HEK293 (cell line): ENCODE measurements around the gene FOXS1.

Experiments
- CTCF ChIA-PET: fragments of 350-600 bp; formaldehyde crosslinking; extraction: SDS; loops from one replicate; lab custom pipeline; 2021; ENCODE audit warnings: antibody characterized with exemption; lab: Yijun Ruan, JAX
- POLR2A ChIA-PET: fragments of 300-600 bp; formaldehyde crosslinking; extraction: SDS; loops from one replicate; lab custom pipeline; 2020; ENCODE audit warnings: antibody characterized with exemption, inconsistent platforms; lab: Yijun Ruan, JAX
- H3K27ac ChIP-seq: fragments of 200-500 bp; sonication (Bioruptor generic); 2 replicates; pipeline ENCODE4 v1.5.1; 2014; ENCODE audit warnings: low read depth, low read length, control low read depth, inconsistent platforms; ENCODE audit errors: extremely low read depth
- H3K36me3 ChIP-seq, 2 experiments: fragments of 200-500 bp in 1 of 2; sonication (Bioruptor generic) in 1 of 2; 1 replicate in 1 of 2; 2 replicates in 1 of 2; pipeline ENCODE4 v1.5.1; 2014 to 2017; ENCODE audit warnings: inconsistent platforms in 2 of 2, low read length in 2 of 2; ENCODE audit not compliant: control insufficient read depth in 2 of 2, insufficient read depth in 1 of 2
- H3K4me1 ChIP-seq: fragments of 200-500 bp; sonication (Bioruptor generic); 2 replicates; pipeline ENCODE4 v1.5.1; 2014; ENCODE audit warnings: mild to moderate bottlenecking, low read length, inconsistent platforms; ENCODE audit not compliant: control insufficient read depth, insufficient read depth
- H3K4me3 ChIP-seq: 2 replicates; pipeline ENCODE4 v1.5.1; 2011; ENCODE audit warnings: low read depth, mild to moderate bottlenecking, control low read depth, low read length, moderate library complexity
- H3K9me3 ChIP-seq: fragments of 200-500 bp; sonication (Bioruptor generic); 2 replicates; pipeline ENCODE4 v1.5.1; 2014; ENCODE audit warnings: low read depth, low read length, inconsistent platforms; ENCODE audit not compliant: control insufficient read depth, insufficient read depth
- AEBP2 ChIP-seq: fragments of 450-650 bp; formaldehyde crosslinking; IDR thresholded peaks from 2 replicates; pipeline ENCODE4 v1.5.1; 2016; ENCODE audit warnings: missing biosample characterization, missing genetic modification characterization, borderline replicate concordance
- BCL11A ChIP-seq: fragments of 450-650 bp; formaldehyde crosslinking; IDR thresholded peaks from 2 replicates; pipeline ENCODE4 v1.5.1; 2016; ENCODE audit warnings: low read depth, missing biosample characterization, missing genetic modification characterization
- GLI2 ChIP-seq: fragments of 450-650 bp; formaldehyde crosslinking; IDR thresholded peaks from 2 replicates; pipeline ENCODE4; 2017; ENCODE audit warnings: missing biosample characterization, missing genetic modification characterization, low read depth, borderline replicate concordance
- GLIS2 ChIP-seq: fragments of 450-650 bp; formaldehyde crosslinking; IDR thresholded peaks from 2 replicates; pipeline ENCODE4 v1.5.1; 2016; ENCODE audit warnings: missing biosample characterization, missing genetic modification characterization
- HOXC10 ChIP-seq: sonication (generic); formaldehyde crosslinking; IDR thresholded peaks from 2 replicates; pipeline ENCODE4 v1.8.1; 2023; ENCODE audit warnings: mild to moderate bottlenecking, missing genetic modification reagents
- MZF1 ChIP-seq: fragments of 450-650 bp; formaldehyde crosslinking; IDR thresholded peaks from 2 replicates; pipeline ENCODE4 v1.5.1; 2017; ENCODE audit warnings: missing biosample characterization, missing genetic modification characterization, borderline replicate concordance
- SETDB1 ChIP-seq: IDR thresholded peaks from one replicate; pipeline ENCODE4 v1.6.1; 2017; ENCODE audit warnings: mild to moderate bottlenecking, low read length, moderate library complexity, mixed read lengths; ENCODE audit not compliant: insufficient read length
- YY1 ChIP-seq: fragments of 450-650 bp; formaldehyde crosslinking; IDR thresholded peaks from 2 replicates; pipeline ENCODE4 v1.5.1; 2018; ENCODE audit warnings: missing biosample characterization, missing genetic modification characterization
- ZBTB1 ChIP-seq: fragments of 450-650 bp; formaldehyde crosslinking; IDR thresholded peaks from 2 replicates; pipeline ENCODE4 v1.5.1; 2016; ENCODE audit warnings: missing biosample characterization, missing genetic modification characterization
- ZBTB21 ChIP-seq: fragments of 450-650 bp; formaldehyde crosslinking; IDR thresholded peaks from 2 replicates; pipeline ENCODE4 v1.5.1; 2017; ENCODE audit warnings: missing biosample characterization, missing genetic modification characterization
- ZBTB8A ChIP-seq: fragments of 450-650 bp; formaldehyde crosslinking; IDR thresholded peaks from 2 replicates; pipeline ENCODE4 v1.5.1; 2016; ENCODE audit warnings: missing biosample characterization, missing genetic modification characterization
- ZEB2 ChIP-seq: fragments of 450-650 bp; formaldehyde crosslinking; IDR thresholded peaks from 2 replicates; pipeline ENCODE4 v1.5.1; 2016; ENCODE audit warnings: missing biosample characterization, missing genetic modification characterization
- ZIC2 ChIP-seq: fragments of 450-650 bp; formaldehyde crosslinking; IDR thresholded peaks from 2 replicates; pipeline ENCODE4 v1.5.1; 2016; ENCODE audit warnings: missing biosample characterization, missing genetic modification characterization
- ZNF169 ChIP-seq: fragments of 450-650 bp; formaldehyde crosslinking; IDR thresholded peaks from 2 replicates; pipeline ENCODE4 v1.5.1; 2016; ENCODE audit warnings: missing biosample characterization, missing genetic modification characterization
- ZNF2 ChIP-seq: fragments of 450-650 bp; formaldehyde crosslinking; IDR thresholded peaks from 2 replicates; pipeline ENCODE4 v1.5.1; 2016; ENCODE audit warnings: missing biosample characterization, missing genetic modification characterization
- ZNF202 ChIP-seq: fragments of 450-650 bp; formaldehyde crosslinking; IDR thresholded peaks from 2 replicates; pipeline ENCODE4 v1.5.1; 2016; ENCODE audit warnings: missing biosample characterization, missing genetic modification characterization, borderline replicate concordance
- ZNF211 ChIP-seq: fragments of 450-650 bp; formaldehyde crosslinking; IDR thresholded peaks from 2 replicates; pipeline ENCODE4 v1.5.1; 2016; ENCODE audit warnings: low read depth, missing biosample characterization, missing genetic modification characterization
- ZNF518A ChIP-seq: fragments of 450-650 bp; formaldehyde crosslinking; conservative IDR thresholded peaks from 2 replicates; pipeline ENCODE4 v1.5.1; 2016; ENCODE audit warnings: low read depth, missing biosample characterization, missing genetic modification characterization
- ZNF529 ChIP-seq: fragments of 450-650 bp; formaldehyde crosslinking; IDR thresholded peaks from 2 replicates; pipeline ENCODE4 v1.5.1; 2017; ENCODE audit warnings: missing genetic modification characterization, missing biosample characterization; ENCODE audit not compliant: insufficient replicate concordance
- ZNF658 ChIP-seq: fragments of 450-650 bp; formaldehyde crosslinking; IDR thresholded peaks from 2 replicates; pipeline ENCODE4; 2016; ENCODE audit warnings: missing biosample characterization, missing genetic modification characterization
- ZNF677 ChIP-seq: fragments of 450-650 bp; IDR thresholded peaks from 2 replicates; pipeline ENCODE4 v1.5.0; 2018; ENCODE audit warnings: missing biosample characterization, mild to moderate bottlenecking, missing genetic modification characterization, moderate library complexity
- ZNF776 ChIP-seq: fragments of 450-650 bp; formaldehyde crosslinking; IDR thresholded peaks from 2 replicates; pipeline ENCODE4 v1.5.0; 2017; ENCODE audit warnings: missing biosample characterization, missing genetic modification characterization, borderline replicate concordance

The FOXS1 gene

GRCh38 chr20:31833130-31833930 is 12.1 kb downstream of the FOXS1 start (continued):
- TF ChIP-seq BCL11A (tag by site-specific recombination) (no peak), ZBTB1 (tag by site-specific recombination) (no peak), ZBTB8A (tag by site-specific recombination) (no peak), ZNF211 (tag by site-specific recombination) (no peak), MZF1 (tag by site-specific recombination) (no peak), ZNF658 (tag by site-specific recombination) (no peak), AEBP2 (no peak), YY1 (tag by site-specific recombination) (no peak), ZBTB21 (tag by site-specific recombination) (no peak), ZNF202 (tag by site-specific recombination) (no peak), ZNF677 (tag by site-specific recombination) (no peak), ZIC2 (no peak)

GRCh38 chr20:31831771-31832306 is 13.6 kb downstream of the FOXS1 start:
- ChIA-PET POLR2A (no interaction called here), CTCF (interaction anchor here (0.6 to 8.4 kb wide), 4 partner anchors 8 to 15 kb away, joined by 3 to 87 read pairs (median 38); partner anchors contain the start of gene FOXS1)
- Histone ChIP-seq H3K9me3 (no peaks in the 10 kb centered on the region), H3K27ac (no peak overlapping the region), H3K4me1 (no peaks in the 10 kb centered on the region), H3K4me3 (no peak overlapping the region), H3K36me3 (no peaks in the 10 kb centered on the region)
- TF ChIP-seq YY1 (tag by site-specific recombination) (no peak), SETDB1 (no peak), ZNF776 (no peak), ZNF2 (tag by site-specific recombination) (no peak), ZNF169 (no peak), HOXC10 (CRISPR knock-in tag) (no peak), GLIS2 (tag by site-specific recombination) (no peak), GLI2 (no peak), ZEB2 (tag by site-specific recombination) (no peak), ZNF518A (tag by site-specific recombination) (no peak), ZNF529 (tag by site-specific recombination) (no peak)
